Placental pericyte (primary cell): ENCODE measurements around the gene TMC5. TPM values are rescaled to one million over a fixed set of nuclear protein-coding genes. Genes with fewer than 3 reads are reported as not detected.

Source experiments
- total RNA-seq: library from RNA; depleted of rRNA; stranded (reverse); fragments of >200 nt; gene quantifications from 2 replicates; pipeline ENCODE4 v1.2.3, GENCODE V29; 2012

The TMC5 gene, protein sequence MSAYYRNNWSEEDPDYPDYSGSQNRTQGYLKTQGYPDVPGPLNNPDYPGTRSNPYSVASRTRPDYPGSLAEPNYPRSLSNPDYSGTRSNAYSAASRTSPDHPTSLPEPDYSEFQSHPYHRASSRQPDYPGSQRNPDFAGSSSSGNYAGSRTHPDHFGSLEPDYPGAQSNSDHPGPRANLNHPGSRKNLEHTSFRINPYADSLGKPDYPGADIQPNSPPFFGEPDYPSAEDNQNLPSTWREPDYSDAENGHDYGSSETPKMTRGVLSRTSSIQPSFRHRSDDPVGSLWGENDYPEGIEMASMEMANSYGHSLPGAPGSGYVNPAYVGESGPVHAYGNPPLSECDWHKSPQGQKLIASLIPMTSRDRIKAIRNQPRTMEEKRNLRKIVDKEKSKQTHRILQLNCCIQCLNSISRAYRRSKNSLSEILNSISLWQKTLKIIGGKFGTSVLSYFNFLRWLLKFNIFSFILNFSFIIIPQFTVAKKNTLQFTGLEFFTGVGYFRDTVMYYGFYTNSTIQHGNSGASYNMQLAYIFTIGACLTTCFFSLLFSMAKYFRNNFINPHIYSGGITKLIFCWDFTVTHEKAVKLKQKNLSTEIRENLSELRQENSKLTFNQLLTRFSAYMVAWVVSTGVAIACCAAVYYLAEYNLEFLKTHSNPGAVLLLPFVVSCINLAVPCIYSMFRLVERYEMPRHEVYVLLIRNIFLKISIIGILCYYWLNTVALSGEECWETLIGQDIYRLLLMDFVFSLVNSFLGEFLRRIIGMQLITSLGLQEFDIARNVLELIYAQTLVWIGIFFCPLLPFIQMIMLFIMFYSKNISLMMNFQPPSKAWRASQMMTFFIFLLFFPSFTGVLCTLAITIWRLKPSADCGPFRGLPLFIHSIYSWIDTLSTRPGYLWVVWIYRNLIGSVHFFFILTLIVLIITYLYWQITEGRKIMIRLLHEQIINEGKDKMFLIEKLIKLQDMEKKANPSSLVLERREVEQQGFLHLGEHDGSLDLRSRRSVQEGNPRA
- not detected in 2 replicates for total RNA-seq

DNA sequence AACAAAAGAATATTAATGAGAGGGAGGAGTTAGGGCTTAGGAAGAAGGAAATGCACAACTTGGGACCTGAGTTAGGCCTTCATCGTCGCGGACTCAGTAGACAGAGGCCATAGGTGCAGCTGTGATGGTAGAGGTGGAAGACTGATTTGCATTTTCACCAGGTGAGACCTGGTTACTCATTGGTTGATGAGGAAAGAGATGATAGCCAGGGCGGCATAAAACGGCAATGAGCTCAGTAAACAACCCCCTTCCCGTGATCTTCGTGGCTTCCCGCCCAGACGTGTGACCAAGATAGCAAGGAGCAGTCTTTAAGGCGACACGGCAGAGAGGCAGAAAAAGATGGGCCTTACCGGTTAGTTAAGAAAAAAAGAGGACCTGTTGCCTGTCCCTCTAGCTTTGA, at the start of gene TMC5:
Gene TMC5, plus strand, starts transcription at position 244 of the 400 bp plus-strand sequence. CDS start 22,156 bp downstream, outside the sequence.

DNA sequence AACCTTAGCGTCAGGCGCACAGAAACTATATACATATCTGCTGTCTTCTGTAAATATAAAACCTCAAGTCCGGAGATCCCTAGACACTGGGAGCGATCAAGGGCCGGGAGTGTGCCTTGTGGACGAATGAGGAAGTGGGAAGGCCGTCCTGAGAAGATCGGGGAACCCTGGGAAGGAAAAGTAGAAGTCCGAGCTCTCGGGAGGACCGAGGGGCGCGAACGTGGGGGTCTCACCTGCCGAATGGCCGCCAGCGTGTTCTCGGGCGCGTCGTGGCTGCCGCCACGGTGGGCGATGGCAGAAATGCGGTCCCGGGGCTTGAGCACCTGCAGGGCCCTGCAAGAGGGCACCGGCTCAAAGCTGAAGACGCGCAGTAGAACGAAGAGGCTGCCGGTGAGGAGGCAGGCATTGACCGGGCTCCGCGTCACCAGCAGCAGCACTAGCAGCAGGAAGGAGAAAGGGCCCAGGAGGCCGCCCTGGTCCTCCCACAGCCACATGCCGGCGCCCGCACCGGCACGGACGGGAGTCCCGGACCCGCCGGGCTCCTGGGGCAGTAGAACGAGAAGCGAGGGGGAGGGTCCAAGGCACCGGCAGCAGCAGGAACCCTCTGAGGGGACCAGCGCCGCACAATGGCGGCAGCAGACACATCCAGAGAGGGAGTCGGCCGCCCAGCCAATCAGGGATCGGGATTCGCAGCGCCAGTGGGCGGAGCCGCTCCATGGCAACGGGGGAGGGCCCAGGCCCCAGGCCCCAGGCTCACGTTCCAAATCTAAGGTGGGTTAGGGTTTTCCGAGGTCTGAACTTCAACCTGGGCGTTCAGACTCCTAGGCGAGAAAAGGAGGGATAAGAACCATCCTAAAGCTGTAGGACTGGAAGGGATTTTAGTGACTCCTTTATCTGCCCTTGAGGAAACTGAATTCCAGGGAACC, 104.1 kb downstream of the TMC5 start, which contains the start of gene GDE1:
Gene GDE1, minus strand, starts transcription at position 628 of the 926 bp plus-strand sequence. Its CDS starts 134 bp downstream, at position 494.

DNA sequence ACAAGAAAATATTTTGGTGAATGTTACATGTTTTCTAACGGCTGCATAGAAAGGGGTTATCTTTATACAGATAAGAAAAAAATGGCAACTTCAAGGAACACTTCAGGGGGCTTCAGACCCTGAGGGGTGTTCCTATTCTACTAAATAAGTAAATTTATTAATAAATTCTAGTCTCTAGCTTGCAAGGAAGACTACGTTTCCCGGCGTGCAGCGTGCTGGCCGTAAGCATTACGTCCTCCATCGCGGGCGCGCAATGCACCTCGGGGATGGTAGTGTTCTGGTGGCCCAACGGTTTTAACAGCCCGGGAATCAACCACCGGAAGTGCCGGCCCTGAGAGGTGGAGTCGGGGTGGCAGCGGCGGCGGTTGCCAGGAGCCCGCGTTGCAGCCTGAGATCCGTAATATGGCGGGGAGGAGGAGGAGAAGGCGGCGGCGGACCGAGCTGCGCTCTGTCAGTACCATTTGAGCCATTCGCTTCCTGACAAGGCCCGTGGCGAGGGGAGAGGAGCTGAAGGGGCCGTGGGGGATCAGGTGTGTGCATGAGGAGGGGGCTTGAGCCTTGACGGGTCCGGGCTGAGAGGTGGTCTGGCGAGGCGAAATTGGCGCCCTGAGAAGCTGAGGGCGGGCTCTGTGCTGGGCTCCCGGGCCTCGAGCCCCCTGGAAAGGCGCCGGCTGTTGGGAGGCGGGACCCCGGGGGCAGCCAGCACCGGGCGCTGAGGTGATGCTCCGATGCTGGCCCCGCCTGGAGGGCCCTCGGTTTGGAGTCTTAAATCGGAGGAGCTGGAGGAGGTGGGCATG, 106.1 kb downstream of the TMC5 start, which contains the start of gene CCP110:
Gene CCP110, plus strand, starts transcription at position 384 of the 797 bp plus-strand sequence. CDS start 3,940 bp downstream, outside the sequence.

Other genes with a start within 250 kb of the TMC5 start
- 0.43 and 0.66 TPM in 2 replicates for gene SYT17, start 249.6 kb upstream of the TMC5 start, total RNA-seq
- gene CLEC19A, start 132.2 kb upstream of the TMC5 start, total RNA-seq = not detected in 2 replicates
- gene GDE1, start 104.2 kb downstream of the TMC5 start, total RNA-seq = 71.9 and 73.3 TPM in 2 replicates
- 4.2 and 16.0 TPM in 2 replicates for gene CCP110, start 106.1 kb downstream of the TMC5 start, total RNA-seq
- 62.3 and 64.1 TPM in 2 replicates for gene VPS35L, start 137.8 kb downstream of the TMC5 start, total RNA-seq